ENCODE results near the gene EDRF1. TPM values are rescaled to one million over a fixed set of nuclear protein-coding genes. Genes with fewer than 3 reads are reported as not detected.

The EDRF1 gene
- total and polyA plus RNA-seq, 2 of the 8 experiments (the other 6 are each of a cell fraction or from before 2014, with no cell fraction given): 19.9 to 37.8 TPM

DNA sequence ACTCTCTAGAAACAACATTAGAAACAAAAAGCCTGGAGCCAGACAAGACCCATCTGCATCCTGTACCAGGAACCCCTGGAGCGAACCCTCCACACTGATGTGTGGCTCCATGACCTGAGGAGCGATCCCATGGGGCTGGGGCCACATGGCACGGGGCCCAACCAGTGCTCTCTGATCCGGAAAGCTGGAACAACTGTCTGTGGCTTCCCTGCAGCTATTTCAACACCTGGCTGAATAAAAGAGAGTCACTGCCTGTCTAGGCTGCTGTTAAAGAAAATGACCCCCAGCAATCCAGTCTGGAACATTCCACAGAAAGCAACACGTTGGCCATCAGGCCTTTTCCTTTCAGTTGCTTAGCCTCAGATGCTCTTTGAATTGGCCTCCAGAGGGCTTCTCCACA is 82.6 kb downstream of the EDRF1 start:
- Histone ChIP-seq H3K79me1 (ENCODE audit: low read depth, low read length) (no peaks in the 10 kb centered on the region), H2BK12ac (ENCODE audit: low read depth, low read length) (no peak overlapping the region), H2AFZ (ENCODE audit: low read length) (no peak overlapping the region), H3K9ac (replicated peaks in 1 of 4; ENCODE audit: extremely low read depth in 1 of 4, low read depth in 3 of 4, low read length in 3 of 4) (no peak overlapping the region), H3K23me2 (ENCODE audit: low read depth, low read length) (no peaks in the 10 kb centered on the region), H2BK15ac (ENCODE audit: low read length) (no peak overlapping the region), H3K4me3 (ENCODE audit: extremely low read depth in 1 of 4, insufficient read depth in 2 of 4, low read depth in 3 of 4, low read length in 4 of 4) (no peak overlapping the region), H4K20me1 (replicated peaks in 1 of 2; ENCODE audit: control insufficient read depth in 1 of 2, insufficient read depth in 2 of 2, low read length in 2 of 2) (peaks cover 2 to 3% of the 10 kb centered on the region in 2 experiments), H4K8ac (ENCODE audit: extremely low read depth, insufficient read depth, low read length) (no peak overlapping the region), H2BK20ac (ENCODE audit: low read length) (no peak overlapping the region), H4K91ac (replicated peaks; ENCODE audit: insufficient read length, low read length) (no peak overlapping the region), H3K79me2 (ENCODE audit: control insufficient read depth in 1 of 2, insufficient read depth in 2 of 2, low read length in 2 of 2) (no peaks in the 10 kb centered on the region), H2BK5ac (ENCODE audit: low read depth, low read length) (no peak overlapping the region), H3K18ac (ENCODE audit: extremely low read depth, low read length) (no peak overlapping the region), H3K4me1 (replicated peaks in 1 of 4; ENCODE audit: control insufficient read depth in 3 of 4, insufficient read depth in 4 of 4, low read length in 3 of 4) (peaks cover 0 to 5% (median 0%) of the 10 kb centered on the region in 4 experiments; a peak in 1 of 7 replicates), H3K23ac (ENCODE audit: insufficient read length) (no peak overlapping the region), H3K9me3 (ENCODE audit: insufficient read depth in 2 of 2, low read depth in 1 of 2, low read length in 1 of 2) (no peaks in the 10 kb centered on the region), H3K4ac (replicated peaks; ENCODE audit: insufficient read length, low read depth, low read length) (no peak overlapping the region), H3K36me3 (ENCODE audit: control insufficient read depth in 2 of 4, insufficient read depth in 4 of 4, low read length in 3 of 4) (peaks cover 2 to 27% (median 14%) of the 10 kb centered on the region in 4 experiments; a peak in 7 of 8 replicates), H3K27ac (ENCODE audit: low read depth, low read length) (no peak overlapping the region), H3K27me3 (replicated peaks in 1 of 4; ENCODE audit: control insufficient read depth in 3 of 4, extremely low read depth in 1 of 4, insufficient read depth in 3 of 4, low read length in 3 of 4) (no peaks in the 10 kb centered on the region), H3K4me2 (ENCODE audit: insufficient read depth in 1 of 2, low read depth in 2 of 2, low read length in 2 of 2) (no peak overlapping the region), H2AK5ac (ENCODE audit: low read depth, low read length) (no peak overlapping the region), H2BK120ac (replicated peaks; ENCODE audit: low read depth, low read length) (no peak overlapping the region), H4K5ac (ENCODE audit: insufficient read length, low read depth, low read length) (no peak overlapping the region), H3K56ac (replicated peaks; ENCODE audit: insufficient read length, low read depth, low read length) (no peak overlapping the region), H3K14ac (ENCODE audit: insufficient read length) (no peak overlapping the region)
- WGBS, 2 experiments (ENCODE audit: extremely low coverage in 1 of 2, insufficient coverage in 1 of 2, insufficient read length in 1 of 2, insufficient replicate concordance in 2 of 2, low coverage in 1 of 2, low lambda C conversion rate in 2 of 2, missing lambda C conversion rate in 1 of 2): 82% methylated on average over 5 of the region's 5 CpGs; no CpG with 5 or more reads in 1 of the 2 experiments
- DNase-seq (ENCODE audit: low read depth in 1 of 2, low spot score in 2 of 2) (no peak), FAIRE-seq (no peak)
- ChIA-PET CTCF (ENCODE audit: partially characterized antibody) (no interaction called here), POLR2A (ENCODE audit: partially characterized antibody) (interaction anchor here (1.5 kb wide), 1 partner anchor 8 kb away, joined by 4 read pairs; no protein-coding TSS in a partner anchor)
- no peak for TF ChIP-seq SP2 (IDR thresholded peaks at IDR 0.05; ENCODE audit: low read length)
- TF ChIP-seq TAF1 (IDR thresholded peaks at IDR 0.05; ENCODE audit: low read depth, low read length): no peak
- TF ChIP-seq ZNF274 (IDR thresholded peaks at IDR 0.05; ENCODE audit: borderline replicate concordance, extremely low read depth, low read length): no peak
- no peak for TF ChIP-seq CBX5 (IDR thresholded peaks at IDR 0.05; ENCODE audit: low read depth, low read length)
